Measurements from ENCODE around the gene GRAP2. TPM values are rescaled to one million over a fixed set of nuclear protein-coding genes. Genes with fewer than 3 reads are reported as not detected.

Gene GRAP2
- total RNA-seq, 1 donor from 2014 or later = not detected

DNA sequence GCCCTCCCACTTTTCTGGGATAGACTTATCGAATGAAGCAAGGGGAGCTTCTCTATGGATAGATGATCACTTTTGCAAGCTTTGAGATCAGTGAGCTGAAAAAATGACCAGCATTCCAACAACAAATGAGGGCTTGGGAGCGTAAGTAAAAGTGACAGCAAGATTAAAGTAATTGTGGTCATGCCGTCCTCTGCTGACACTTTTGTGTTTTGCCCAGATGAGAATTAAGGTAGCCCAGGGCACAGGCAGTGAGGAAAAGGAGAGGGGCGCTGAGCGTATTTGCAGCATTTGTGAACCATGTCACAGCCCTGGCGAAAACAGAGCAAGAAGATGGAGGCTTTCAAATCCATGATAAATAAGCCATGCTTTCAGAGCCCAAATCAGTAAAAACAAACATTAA, 34.7 kb downstream of the GRAP2 start:
- no peaks in the 10 kb centered on the region for H3K36me3 Mint-ChIP-seq (ENCODE audit: unreplicated experiment)
- no peaks in the 10 kb centered on the region for H3K4me1 Mint-ChIP-seq (ENCODE audit: unreplicated experiment)
- TF ChIP-seq, protein P1, sequence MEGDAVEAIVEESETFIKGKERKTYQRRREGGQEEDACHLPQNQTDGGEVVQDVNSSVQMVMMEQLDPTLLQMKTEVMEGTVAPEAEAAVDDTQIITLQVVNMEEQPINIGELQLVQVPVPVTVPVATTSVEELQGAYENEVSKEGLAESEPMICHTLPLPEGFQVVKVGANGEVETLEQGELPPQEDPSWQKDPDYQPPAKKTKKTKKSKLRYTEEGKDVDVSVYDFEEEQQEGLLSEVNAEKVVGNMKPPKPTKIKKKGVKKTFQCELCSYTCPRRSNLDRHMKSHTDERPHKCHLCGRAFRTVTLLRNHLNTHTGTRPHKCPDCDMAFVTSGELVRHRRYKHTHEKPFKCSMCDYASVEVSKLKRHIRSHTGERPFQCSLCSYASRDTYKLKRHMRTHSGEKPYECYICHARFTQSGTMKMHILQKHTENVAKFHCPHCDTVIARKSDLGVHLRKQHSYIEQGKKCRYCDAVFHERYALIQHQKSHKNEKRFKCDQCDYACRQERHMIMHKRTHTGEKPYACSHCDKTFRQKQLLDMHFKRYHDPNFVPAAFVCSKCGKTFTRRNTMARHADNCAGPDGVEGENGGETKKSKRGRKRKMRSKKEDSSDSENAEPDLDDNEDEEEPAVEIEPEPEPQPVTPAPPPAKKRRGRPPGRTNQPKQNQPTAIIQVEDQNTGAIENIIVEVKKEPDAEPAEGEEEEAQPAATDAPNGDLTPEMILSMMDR (IDR thresholded peaks at IDR 0.05) = no peak
- H3K9me3 Mint-ChIP-seq (ENCODE audit: unreplicated experiment) = no peaks in the 10 kb centered on the region
- DNase-seq (ENCODE audit: extremely low spot score, unreplicated experiment) = no peak
- no peak overlapping the region for H3K4me3 Mint-ChIP-seq (ENCODE audit: unreplicated experiment)
- no peak overlapping the region for H3K27ac Mint-ChIP-seq (ENCODE audit: unreplicated experiment)
- peaks cover 56% of the 10 kb centered on the region for H3K27me3 Mint-ChIP-seq (ENCODE audit: unreplicated experiment)

DNA sequence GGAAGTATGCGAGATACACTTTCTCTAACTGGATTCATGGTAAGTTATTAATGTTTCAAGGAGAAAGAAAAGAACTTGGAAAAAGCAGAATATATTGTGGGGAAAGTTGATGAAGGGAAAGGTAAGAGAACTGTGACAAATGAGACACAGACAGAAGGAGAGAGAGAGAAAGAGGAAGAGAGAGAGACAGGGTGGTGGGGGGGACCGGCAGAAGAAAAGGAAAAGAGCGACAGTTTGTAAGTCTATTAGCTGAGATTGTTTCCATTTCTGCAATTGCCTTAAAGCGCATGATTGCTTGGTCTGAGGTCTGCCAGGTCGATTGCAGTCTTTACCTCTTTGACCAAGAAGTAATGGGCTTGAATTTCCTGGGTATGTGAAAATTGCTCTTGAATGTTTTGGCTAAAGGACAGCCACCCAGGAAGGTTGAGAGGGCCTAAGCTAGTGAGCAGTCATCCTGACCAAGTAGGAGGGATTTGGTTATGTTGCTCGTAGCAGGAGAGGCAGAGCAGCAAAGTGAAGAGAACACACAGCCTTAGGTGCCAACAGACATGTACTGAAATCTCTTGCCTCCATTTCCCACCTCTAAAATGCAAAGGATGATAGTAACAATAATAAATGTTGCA, 35.8 kb downstream of the GRAP2 start:
- Mint-ChIP-seq H3K27ac (ENCODE audit: unreplicated experiment) (no peak overlapping the region), H3K27me3 (ENCODE audit: unreplicated experiment) (peaks cover 59% of the 10 kb centered on the region), H3K9me3 (ENCODE audit: unreplicated experiment) (no peaks in the 10 kb centered on the region), H3K36me3 (ENCODE audit: unreplicated experiment) (no peaks in the 10 kb centered on the region), H3K4me1 (ENCODE audit: unreplicated experiment) (no peaks in the 10 kb centered on the region), H3K4me3 (ENCODE audit: unreplicated experiment) (no peak overlapping the region)
- TF ChIP-seq, protein P1 (IDR thresholded peaks at IDR 0.05) = no peak
- no peak for DNase-seq (ENCODE audit: extremely low spot score, unreplicated experiment)

DNA sequence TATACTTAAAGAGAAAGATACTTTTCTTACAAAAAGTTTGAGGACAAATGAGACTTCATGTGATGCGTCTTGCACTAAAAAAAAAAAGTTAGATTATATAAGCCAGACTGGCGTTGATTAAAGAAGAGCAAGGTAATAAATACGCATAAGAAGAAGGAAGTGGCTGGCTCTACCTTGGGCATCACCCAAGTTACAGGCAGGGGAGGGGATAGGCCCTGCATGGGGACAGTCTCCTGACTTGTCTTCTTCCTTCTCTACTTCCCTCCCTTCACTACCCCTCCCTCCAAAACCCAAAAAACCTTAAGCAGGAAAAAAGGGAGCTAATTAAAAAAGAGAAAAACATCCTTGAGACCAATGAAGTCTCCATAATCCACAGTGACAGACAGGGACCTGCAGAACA, 37.0 kb downstream of the GRAP2 start:
- Mint-ChIP-seq H3K27ac (ENCODE audit: unreplicated experiment) (no peak overlapping the region), H3K9me3 (ENCODE audit: unreplicated experiment) (no peaks in the 10 kb centered on the region), H3K27me3 (ENCODE audit: unreplicated experiment) (peaks cover 61% of the 10 kb centered on the region), H3K4me1 (ENCODE audit: unreplicated experiment) (no peaks in the 10 kb centered on the region), H3K36me3 (ENCODE audit: unreplicated experiment) (no peaks in the 10 kb centered on the region), H3K4me3 (ENCODE audit: unreplicated experiment) (no peak overlapping the region)
- TF ChIP-seq, protein P1 (IDR thresholded peaks at IDR 0.05) = no peak
- no peak for DNase-seq (ENCODE audit: extremely low spot score, unreplicated experiment)

DNA sequence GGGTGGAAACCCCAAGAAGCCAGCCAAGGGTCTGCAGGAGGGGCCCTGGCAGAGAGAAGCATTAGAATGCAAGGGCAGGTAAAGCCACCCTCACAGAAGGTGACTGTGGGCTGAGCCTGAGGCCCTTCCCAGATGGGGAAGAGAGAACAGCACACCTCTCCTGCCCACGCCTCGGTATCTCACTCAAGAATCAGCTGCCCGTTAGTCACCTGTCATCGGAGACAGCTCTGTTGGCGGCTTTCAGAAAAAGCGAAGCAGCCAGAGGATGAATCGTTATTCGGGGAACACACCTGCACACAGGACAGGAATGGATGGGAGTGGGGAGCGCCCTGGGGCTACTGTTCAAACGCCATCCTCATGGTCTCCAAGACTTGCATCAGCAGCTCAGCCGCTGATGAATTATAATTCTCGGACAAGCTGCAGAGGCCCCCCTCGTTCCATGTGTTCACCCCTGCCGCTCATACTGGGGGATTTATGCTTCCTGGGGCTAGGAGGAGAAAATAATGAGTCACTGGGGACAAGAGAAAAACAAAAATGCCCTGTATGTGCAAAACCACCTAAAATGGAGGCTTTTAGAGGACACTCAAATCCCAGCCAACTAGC, 37.7 kb downstream of the GRAP2 start:
- Mint-ChIP-seq H3K27ac (ENCODE audit: unreplicated experiment) (no peak overlapping the region), H3K36me3 (ENCODE audit: unreplicated experiment) (no peaks in the 10 kb centered on the region), H3K4me3 (ENCODE audit: unreplicated experiment) (no peak overlapping the region), H3K27me3 (ENCODE audit: unreplicated experiment) (peaks cover 59% of the 10 kb centered on the region), H3K4me1 (ENCODE audit: unreplicated experiment) (no peaks in the 10 kb centered on the region), H3K9me3 (ENCODE audit: unreplicated experiment) (no peaks in the 10 kb centered on the region)
- TF ChIP-seq, protein P1 (IDR thresholded peaks at IDR 0.05) = no peak
- DNase-seq (ENCODE audit: extremely low spot score, unreplicated experiment) = no peak

DNA sequence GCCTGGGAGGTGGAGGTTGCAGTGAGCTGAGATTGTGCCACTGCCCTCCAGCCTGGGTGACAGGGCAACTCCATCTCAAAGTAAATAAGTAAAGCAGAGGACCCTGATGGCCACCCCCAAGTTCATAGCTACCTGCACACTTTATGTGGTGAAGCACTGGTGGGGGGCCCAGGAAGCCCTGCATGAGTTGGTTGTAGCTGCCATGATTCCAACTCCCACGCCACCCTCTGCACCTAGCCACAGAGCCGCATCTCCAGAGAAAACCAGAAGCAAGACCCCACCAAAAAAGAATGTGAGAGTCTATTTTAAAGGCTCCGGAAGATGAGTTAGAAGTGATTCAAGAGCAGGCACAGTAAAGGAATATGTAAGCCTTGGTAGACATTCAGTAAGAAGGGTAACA, 38.9 kb downstream of the GRAP2 start:
- H3K27ac Mint-ChIP-seq (ENCODE audit: unreplicated experiment) = no peak overlapping the region
- H3K27me3 Mint-ChIP-seq (ENCODE audit: unreplicated experiment) = peaks cover 56% of the 10 kb centered on the region
- DNase-seq (ENCODE audit: extremely low spot score, unreplicated experiment) = no peak
- no peak overlapping the region for H3K4me3 Mint-ChIP-seq (ENCODE audit: unreplicated experiment)
- no peaks in the 10 kb centered on the region for H3K4me1 Mint-ChIP-seq (ENCODE audit: unreplicated experiment)
- no peaks in the 10 kb centered on the region for H3K36me3 Mint-ChIP-seq (ENCODE audit: unreplicated experiment)
- H3K9me3 Mint-ChIP-seq (ENCODE audit: unreplicated experiment) = no peaks in the 10 kb centered on the region
- TF ChIP-seq, protein P1 (IDR thresholded peaks at IDR 0.05) = no peak
